GM12878 (cell line): ENCODE data around the gene DENND1A. TPM values are rescaled to one million over a fixed set of nuclear protein-coding genes. Genes with fewer than 3 reads are reported as not detected.

Experiments
- ATAC-seq: fragments of 200-7000 bp; cut with Tn5 transposase; 3 replicates; pipeline ENCODE4 v1.9.1; 2020; ENCODE audit warnings: mild to moderate bottlenecking, moderate library complexity
- BruUV-seq: library from RNA; stranded (reverse); fragments of 400-500 nt; replicated peaks from 2 replicates; lab custom pipeline; 2021; lab: Mats Ljungman, UMichigan
- CTCF ChIA-PET: fragments of 300-600 bp; sonication (Branson Sonifier 250); formaldehyde crosslinking; extraction: SDS; loops from one replicate; lab custom pipeline; 2021; ENCODE audit warnings: inconsistent platforms; lab: Yijun Ruan, JAX
- POLR2A ChIA-PET: fragments of 350-600 bp; formaldehyde crosslinking; extraction: SDS; loops from one replicate; lab custom pipeline; 2021; ENCODE audit warnings: inconsistent platforms; lab: Charles Lee
- RAD21 ChIA-PET: fragments of 300-600 bp; sonication (Branson Sonifier 250); formaldehyde crosslinking; loops from one replicate; lab custom pipeline; 2023; ENCODE audit warnings: antibody characterized with exemption; ENCODE audit not compliant: unreplicated experiment; lab: Charles Lee
- SMC1A ChIA-PET: fragments of 300-600 bp; sonication (Branson Sonifier 250); formaldehyde crosslinking; loops from one replicate; lab custom pipeline; 2023; ENCODE audit not compliant: unreplicated experiment, uncharacterized antibody; lab: Charles Lee
- DNase-seq: peaks from one replicate; pipeline ENCODE4 v3.0.0-alpha.2; 2011; ENCODE audit warnings: low read depth, low spot score
- FAIRE-seq: peaks from 3 replicates; lab custom pipeline; 2011; peaks lifted over from hg19 to GRCh38; lab: Jason Lieb, UNC
- H2AFZ ChIP-seq: 2 replicates; pipeline ENCODE4 v1.6.0; 2011; ENCODE audit warnings: low read depth, low read length, control low read depth; ENCODE audit not compliant: control insufficient read depth
- H3K27ac ChIP-seq: 2 replicates; pipeline ENCODE4 v1.5.1; 2011; ENCODE audit warnings: control low read depth; ENCODE audit not compliant: control insufficient read depth, insufficient read depth
- H3K27me3 ChIP-seq, 2 experiments: replicated peaks in 1 of 2; 2 replicates each; pipeline versions ENCODE4 v1.6.0 to v1.6.1; 2011; ENCODE audit warnings: low read length in 1 of 2; ENCODE audit not compliant: control insufficient read depth in 2 of 2, insufficient read depth in 2 of 2
- H3K36me3 ChIP-seq, 2 experiments: 2 replicates each; pipeline ENCODE4 v1.5.1; 2011; ENCODE audit warnings: low read length in 1 of 2; ENCODE audit not compliant: control insufficient read depth in 2 of 2, insufficient read depth in 2 of 2
- H3K4me1 ChIP-seq: 2 replicates; pipeline ENCODE4 v1.6.1; 2011; ENCODE audit warnings: mild to moderate bottlenecking, low read length, moderate library complexity, mixed read lengths; ENCODE audit not compliant: control insufficient read depth, insufficient read depth
- H3K4me2 ChIP-seq: 2 replicates; pipeline ENCODE4 v1.6.0; 2011; ENCODE audit warnings: control low read depth; ENCODE audit not compliant: control insufficient read depth, insufficient read depth
- H3K4me3 ChIP-seq: fragments of 200-600 bp; sonication (generic); 2 replicates; pipeline ENCODE4 v1.5.1; 2016
- H3K79me2 ChIP-seq: 2 replicates; pipeline ENCODE4 v1.6.0; 2011; ENCODE audit warnings: low read length; ENCODE audit not compliant: control insufficient read depth, insufficient read depth
- H3K9ac ChIP-seq: 2 replicates; pipeline ENCODE4 v1.8.0; 2011; ENCODE audit warnings: low read length, control low read depth, mixed read lengths; ENCODE audit not compliant: control insufficient read depth, insufficient read depth
- H3K9me3 ChIP-seq: replicated peaks from 3 replicates; pipeline ENCODE4 v1.5.1; 2011; ENCODE audit warnings: mild to moderate bottlenecking, low read length; ENCODE audit not compliant: control insufficient read depth, insufficient read depth
- H4K20me1 ChIP-seq: 2 replicates; pipeline ENCODE4 v1.6.0; 2011; ENCODE audit not compliant: control insufficient read depth, insufficient read depth
- ATF2 ChIP-seq: IDR thresholded peaks from 2 replicates; pipeline ENCODE4 v1.6.1; 2012; ENCODE audit warnings: low read length, inconsistent platforms
- BCL3 ChIP-seq: IDR thresholded peaks from 2 replicates; pipeline ENCODE4 v1.6.1; 2011; ENCODE audit warnings: borderline replicate concordance, low read depth, mild to moderate bottlenecking, moderate library complexity, low read length; ENCODE audit not compliant: insufficient read depth, poor library complexity, severe bottlenecking
- CEBPZ ChIP-seq: fragments of 150-350 bp; IDR thresholded peaks from 2 replicates; pipeline ENCODE4 v1.6.1; 2016; ENCODE audit warnings: low read depth, low read length
- E2F4 ChIP-seq: IDR thresholded peaks from 2 replicates; pipeline ENCODE4 v1.6.1; 2012; ENCODE audit warnings: low read depth, low read length, improper control_type of control experiment
- PAX5 ChIP-seq: IDR thresholded peaks from 2 replicates; pipeline ENCODE4 v1.6.1; 2011; ENCODE audit warnings: low read depth, low read length, borderline replicate concordance
- SKIL ChIP-seq: fragments of 450-650 bp; IDR thresholded peaks from 2 replicates; pipeline ENCODE4 v1.6.1; 2017; ENCODE audit warnings: mild to moderate bottlenecking, low read depth, inconsistent platforms; ENCODE audit not compliant: poor library complexity, severe bottlenecking
- YY1 ChIP-seq: IDR thresholded peaks from 2 replicates; pipeline ENCODE4 v1.6.1; 2011; ENCODE audit warnings: low read depth, mild to moderate bottlenecking, low read length
- WGBS: methylation state at CpG from one replicate; pipeline ENCODE4 v1.1.6; 2016; ENCODE audit warnings: low lambda C conversion rate; ENCODE audit not compliant: insufficient replicate concordance, insufficient coverage; ENCODE audit errors: missing lambda C conversion rate; 5-methylcytosine and 5-hydroxymethylcytosine counted together
- in situ Hi-C: fragments of 300-500 bp; cut with MboI; formaldehyde crosslinking; loops from 9 replicates; pipeline ENCODE4 v1.14.3; 2018; ENCODE audit warnings: mixed read lengths
- intact Hi-C: fragments of 100-400 bp; cut with micrococcal nuclease; formaldehyde crosslinking; loops from one replicate; pipeline ENCODE4 v1.14.2; 2022; ENCODE audit not compliant: unreplicated experiment
- polyA plus RNA-seq, 11 experiments: library from polyadenylated mRNA; depleted of rRNA in 4 of 11; unstranded in 6 of 11; stranded (reverse) in 5 of 11; fragments of >200 nt; fragmentation: Nextera tagmentation in 4 of 11; fragmentation: Illumina TruSeq in 1 of 11; extraction: Ambion mirVana in 4 of 11; extraction: Trizol in 1 of 11; gene quantifications; 1 replicate in 1 of 11; 2 replicates in 10 of 11; pipeline versions ENCODE4 v1.2.1 to v1.2.3, GENCODE V29; 2011 to 2016; ENCODE audit warnings: inconsistent platforms in 2 of 11, missing spikeins in 2 of 11, low read depth in 1 of 11
- total RNA-seq, 4 experiments: library from RNA; depleted of rRNA in 3 of 4; stranded (reverse); fragments of >200 nt in 3 of 4; fragmentation: Illumina TruSeq in 1 of 4; extraction: Trizol in 1 of 4; gene quantifications; 2 replicates each; pipeline versions ENCODE4 v1.2.1 to v1.2.3, GENCODE V29; 2013 to 2021
- TF ChIP-seq, protein P1 (sequence below): fragments of 150-350 bp; IDR thresholded peaks from 2 replicates; pipeline ENCODE4 v1.6.1; 2014; ENCODE audit warnings: mild to moderate bottlenecking, low read depth, low read length

DENND1A gene
- total and polyA plus RNA-seq, 10 of the 15 experiments (the other 5 are each of a cell fraction or from before 2014, with no cell fraction given): 14.1 to 48.6 (median 35.2) TPM

- no peak for TF ChIP-seq E2F4
- TF ChIP-seq BCL3: no peak
Measured at GRCh38 chr9:123924727-123925126, 5.2 kb downstream of the DENND1A start (continued).

DNA sequence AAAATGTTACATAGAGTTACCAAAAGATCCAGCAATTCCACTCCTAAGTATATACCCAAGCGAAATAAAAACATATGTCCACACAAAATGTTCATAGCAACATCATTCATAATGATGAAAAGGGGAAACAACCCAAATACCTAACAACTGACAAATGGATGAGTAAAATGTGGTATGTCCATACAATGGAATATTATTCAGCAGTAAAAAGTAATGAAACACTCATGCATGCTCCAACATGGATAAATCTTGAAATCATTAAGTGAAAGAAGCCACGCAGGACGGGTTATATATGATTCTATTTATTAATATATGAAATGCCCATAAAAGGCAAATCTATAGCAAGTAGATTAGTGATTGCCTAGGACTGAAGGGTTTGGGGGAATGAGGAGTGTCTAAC is 6.0 kb downstream of the DENND1A start:
- DNase-seq (no peak), ATAC-seq (no peak), FAIRE-seq (no peak)
- BruUV-seq: no TSS peak
- Histone ChIP-seq H4K20me1 (no peaks in the 10 kb centered on the region), H3K36me3 (no peaks in the 10 kb centered on the region), H3K27me3 (no peaks in the 10 kb centered on the region), H3K4me2 (no peak overlapping the region), H3K4me3 (no peak overlapping the region), H3K9ac (no peak overlapping the region), H3K79me2 (peaks cover 63% of the 10 kb centered on the region), H3K9me3 (no peaks in the 10 kb centered on the region; the same call in 1 of the 3 replicates), H3K4me1 (peaks cover 12% of the 10 kb centered on the region), H2AFZ (no peak overlapping the region), H3K27ac (no peak overlapping the region)
- intact Hi-C loops (no loop called here), in situ Hi-C loops (no loop called here)
- CTCF ChIA-PET: no interaction called here
- WGBS: 100% methylated on average over 3 of the region's 3 CpGs
- POLR2A ChIA-PET: no interaction called here
- SMC1A ChIA-PET: interaction anchor here (1.6 kb wide), 1 partner anchor 150 kb away, joined by 3 read pairs; no protein-coding TSS in a partner anchor
- RAD21 ChIA-PET: no interaction called here
- TF ChIP-seq CEBPZ (no peak), PAX5 (no peak), ATF2 (no peak), YY1 (no peak), SKIL (no peak)
- TF ChIP-seq, protein P1, sequence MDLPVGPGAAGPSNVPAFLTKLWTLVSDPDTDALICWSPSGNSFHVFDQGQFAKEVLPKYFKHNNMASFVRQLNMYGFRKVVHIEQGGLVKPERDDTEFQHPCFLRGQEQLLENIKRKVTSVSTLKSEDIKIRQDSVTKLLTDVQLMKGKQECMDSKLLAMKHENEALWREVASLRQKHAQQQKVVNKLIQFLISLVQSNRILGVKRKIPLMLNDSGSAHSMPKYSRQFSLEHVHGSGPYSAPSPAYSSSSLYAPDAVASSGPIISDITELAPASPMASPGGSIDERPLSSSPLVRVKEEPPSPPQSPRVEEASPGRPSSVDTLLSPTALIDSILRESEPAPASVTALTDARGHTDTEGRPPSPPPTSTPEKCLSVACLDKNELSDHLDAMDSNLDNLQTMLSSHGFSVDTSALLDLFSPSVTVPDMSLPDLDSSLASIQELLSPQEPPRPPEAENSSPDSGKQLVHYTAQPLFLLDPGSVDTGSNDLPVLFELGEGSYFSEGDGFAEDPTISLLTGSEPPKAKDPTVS: no peak
